Naive thymus-derived CD4-positive, alpha-beta T cell (primary cell): Measurements from ENCODE around the gene C1orf185. TPM values are rescaled to one million over a fixed set of nuclear protein-coding genes. Genes with fewer than 3 reads are reported as not detected.
"Not testable (repeated sequence)": the region's sequence is repeated elsewhere in the genome, so short reads cannot be mapped to it uniquely, and the experiment has no call there.

ENCODE experiments used
- ATAC-seq: fragments of 150-1000 bp; cut with Tn5 transposase; 2 replicates; pipeline ENCODE4 v1.10.0; 2021; ENCODE audit warnings: mild to moderate bottlenecking, moderate library complexity
- CTCF ChIA-PET: fragments of 350-600 bp; sonication (Branson Sonifier 250); formaldehyde crosslinking; loops from one replicate; lab custom pipeline; 2021; ENCODE audit warnings: antibody characterized with exemption; lab: Charles Lee
- POLR2A ChIA-PET: fragments of 350-600 bp; sonication (Branson Sonifier 250); formaldehyde crosslinking; loops from one replicate; lab custom pipeline; 2021; ENCODE audit warnings: antibody characterized with exemption, inconsistent platforms; lab: Charles Lee
- DNase-seq, 9 donors: peaks; one replicate each; pipeline versions ENCODE4 v3.0.0 to v3.0.0-alpha.2; 2020 to 2022; ENCODE audit warnings: mixed read lengths in 1 of 9
- H3K27ac ChIP-seq: one replicate; pipeline ENCODE4 v1.7.0; 2013; ENCODE audit warnings: mild to moderate bottlenecking, low read depth, low read length, moderate library complexity
- H3K27me3 ChIP-seq, 2 donors: one replicate each; pipeline ENCODE4 v1.7.0; 2013; ENCODE audit warnings: low read length in 2 of 2, mild to moderate bottlenecking in 2 of 2, moderate library complexity in 2 of 2; ENCODE audit not compliant: control insufficient read depth in 2 of 2, insufficient read depth in 2 of 2
- H3K36me3 ChIP-seq, 3 experiments: 1 replicate in 2 of 3; 2 replicates in 1 of 3; pipeline ENCODE4 v1.7.0; 2013; ENCODE audit warnings: low read length in 3 of 3, mild to moderate bottlenecking in 3 of 3, moderate library complexity in 1 of 3; ENCODE audit not compliant: insufficient read depth in 3 of 3, control insufficient read depth in 2 of 3
- H3K4me1 ChIP-seq, 2 donors: one replicate each; pipeline ENCODE4 v1.7.0; 2013; ENCODE audit warnings: low read length in 2 of 2, mild to moderate bottlenecking in 2 of 2, moderate library complexity in 1 of 2; ENCODE audit not compliant: control insufficient read depth in 2 of 2, insufficient read depth in 2 of 2
- H3K4me3 ChIP-seq: 2 replicates; pipeline ENCODE4 v1.7.0; 2013; ENCODE audit warnings: mild to moderate bottlenecking, low read length
- H3K9me3 ChIP-seq, 3 experiments: 1 replicate in 2 of 3; 2 replicates in 1 of 3; pipeline ENCODE4 v1.7.0; 2013; ENCODE audit warnings: low read length in 3 of 3; ENCODE audit not compliant: control insufficient read depth in 2 of 3
- H3K27ac Mint-ChIP-seq, 9 donors: one replicate each; pipeline ENCODE4 v1.8.0; 2020 to 2022; ENCODE audit warnings: mixed read lengths in 9 of 9, mild to moderate bottlenecking in 8 of 9, moderate library complexity in 5 of 9, inconsistent platforms in 2 of 9
- H3K27me3 Mint-ChIP-seq, 5 donors: one replicate each; pipeline ENCODE4 v1.8.0; 2021 to 2022; ENCODE audit warnings: mixed read lengths in 5 of 5, mild to moderate bottlenecking in 1 of 5
- H3K36me3 Mint-ChIP-seq, 5 donors: one replicate each; pipeline ENCODE4 v1.8.0; 2020 to 2022; ENCODE audit warnings: mixed read lengths in 5 of 5, mild to moderate bottlenecking in 3 of 5, inconsistent platforms in 1 of 5
- H3K4me1 Mint-ChIP-seq, 7 donors: one replicate each; pipeline ENCODE4 v1.8.0; 2020 to 2022; ENCODE audit warnings: mixed read lengths in 7 of 7, mild to moderate bottlenecking in 3 of 7, inconsistent platforms in 1 of 7
- H3K4me3 Mint-ChIP-seq, 10 donors: one replicate each; pipeline ENCODE4 v1.8.0; 2020 to 2022; ENCODE audit warnings: mild to moderate bottlenecking in 10 of 10, mixed read lengths in 10 of 10, moderate library complexity in 6 of 10, inconsistent platforms in 2 of 10
- H3K9me3 Mint-ChIP-seq, 11 donors: one replicate each; pipeline ENCODE4 v1.8.0; 2020 to 2022; ENCODE audit warnings: mixed read lengths in 11 of 11, mild to moderate bottlenecking in 4 of 11, inconsistent platforms in 1 of 11, moderate library complexity in 1 of 11
- intact Hi-C, 2 donors: fragments of 100-400 bp; cut with micrococcal nuclease; formaldehyde crosslinking; loops; one replicate each; pipeline ENCODE4 v1.15.1; 2023
- polyA plus RNA-seq, 2 donors: library from polyadenylated mRNA; unstranded; fragments of 300-500 nt; fragmentation: Illumina TruSeq; gene quantifications; one replicate each; pipeline ENCODE4 v1.2.3, GENCODE V29; 2021
- total RNA-seq, 6 experiments: library from RNA in 5 of 6; stranded (reverse) in 5 of 6; gene quantifications; 1 replicate in 5 of 6; 2 replicates in 1 of 6; pipeline ENCODE4 v1.2.3 and lab custom pipeline; 2021 to 2026

C1orf185 gene
- total and polyA plus RNA-seq, 7 experiments from 2014 or later: not detected

- Mint-ChIP-seq H3K27ac (no peak overlapping the region), H3K4me3 (no peak overlapping the region), H3K4me1 (peaks cover 0 to 15% (median 8%) of the 10 kb centered on the region in 7 donors), H3K9me3 (peaks cover 0 to 1% (median 0%) of the 10 kb centered on the region in 11 donors), H3K27me3 (peaks cover 0 to 17% (median 0%) of the 10 kb centered on the region in 5 donors), H3K36me3 (no peaks in the 10 kb centered on the region)
- POLR2A ChIA-PET: no interaction called here
- H3K27me3 ChIP-seq: no peaks in the 10 kb centered on the region
- no peaks in the 10 kb centered on the region for H3K36me3 ChIP-seq
- H3K4me1 ChIP-seq: no peaks in the 10 kb centered on the region
- H3K9me3 ChIP-seq: no peaks in the 10 kb centered on the region
- H3K27ac ChIP-seq: no peak overlapping the region
- no peak for ATAC-seq
- no peak overlapping the region for H3K4me3 ChIP-seq
- CTCF ChIA-PET: interaction anchor here (0.6 to 1.1 kb wide), 2 partner anchors 24 to 42 kb away, joined by 4 to 5 read pairs; no protein-coding TSS in a partner anchor
- intact Hi-C loops: no loop called here
- no peak for DNase-seq
Observed at GRCh38 chr1:51168936-51169335, 66.9 kb downstream of the C1orf185 start.

- Histone ChIP-seq H3K36me3 (no peaks in the 10 kb centered on the region), H3K27ac (no peak overlapping the region), H3K4me1 (no peaks in the 10 kb centered on the region), H3K4me3 (no peak overlapping the region), H3K9me3 (no peaks in the 10 kb centered on the region), H3K27me3 (no peaks in the 10 kb centered on the region)
- intact Hi-C loops: no loop called here
- ChIA-PET CTCF (no interaction called here), POLR2A (no interaction called here)
- no peak overlapping the region for H3K4me3 Mint-ChIP-seq
- H3K27ac Mint-ChIP-seq: no peak overlapping the region
- H3K4me1 Mint-ChIP-seq: peaks cover 0 to 15% (median 8%) of the 10 kb centered on the region in 7 donors
- peaks cover 0 to 1% (median 0%) of the 10 kb centered on the region in 11 donors for H3K9me3 Mint-ChIP-seq
- H3K36me3 Mint-ChIP-seq: no peaks in the 10 kb centered on the region
- peak; percentile 66 for ATAC-seq
- DNase-seq: no peak
- H3K27me3 Mint-ChIP-seq: peaks cover 6 to 27% (median 6%) of the 10 kb centered on the region in 5 donors
Observed at GRCh38 chr1:51170342-51170741, 68.3 kb downstream of the C1orf185 start.

- Mint-ChIP-seq H3K36me3 (no peaks in the 10 kb centered on the region), H3K27me3 (peaks cover 16 to 44% (median 19%) of the 10 kb centered on the region in 5 donors), H3K4me3 (peak overlapping the region in 6 of 10 donors; percentile 17 to 69 (median 56)), H3K27ac (peak overlapping the region in 1 of 9 donors; percentile 4), H3K4me1 (peaks cover 0 to 14% (median 12%) of the 10 kb centered on the region in 7 donors), H3K9me3 (peaks cover 0 to 1% (median 0%) of the 10 kb centered on the region in 11 donors)
- intact Hi-C loops: no loop called here
- POLR2A ChIA-PET: no interaction called here
- no peak overlapping the region for H3K4me3 ChIP-seq
- ATAC-seq: no peak
- no peaks in the 10 kb centered on the region for H3K9me3 ChIP-seq
- H3K27me3 ChIP-seq: no peaks in the 10 kb centered on the region
- CTCF ChIA-PET: no interaction called here
- no peaks in the 10 kb centered on the region for H3K36me3 ChIP-seq
- no peak overlapping the region for H3K27ac ChIP-seq
- H3K4me1 ChIP-seq: no peaks in the 10 kb centered on the region
- DNase-seq: no peak
Observed at GRCh38 chr1:51172811-51173210, 70.8 kb downstream of the C1orf185 start.

GRCh38 chr1:51175278-51175677 is 73.2 kb downstream of the C1orf185 start:
- no peak for DNase-seq
- peaks cover 23 to 50% (median 28%) of the 10 kb centered on the region in 5 donors for H3K27me3 Mint-ChIP-seq
- ChIA-PET POLR2A (no interaction called here), CTCF (interaction anchor here (1.6 kb wide), 1 partner anchor 14 kb away, joined by 3 read pairs; no protein-coding TSS in a partner anchor)
- peak; percentile 55 for ATAC-seq
- H3K36me3 ChIP-seq: no peaks in the 10 kb centered on the region
- no peaks in the 10 kb centered on the region for H3K4me1 ChIP-seq
- no peak overlapping the region for H3K4me3 ChIP-seq
- peaks cover 0 to 1% (median 0%) of the 10 kb centered on the region in 11 donors for H3K9me3 Mint-ChIP-seq
- peaks cover 0 to 3% of the 10 kb centered on the region in 2 donors for H3K27me3 ChIP-seq
- no peaks in the 10 kb centered on the region for H3K9me3 ChIP-seq
- no peak overlapping the region for H3K4me3 Mint-ChIP-seq
- H3K27ac Mint-ChIP-seq: no peak overlapping the region
- H3K36me3 Mint-ChIP-seq: peaks cover 0 to 4% (median 0%) of the 10 kb centered on the region in 5 donors
- H3K27ac ChIP-seq: no peak overlapping the region
- intact Hi-C loops: no loop called here
- H3K4me1 Mint-ChIP-seq: peaks cover 0 to 12% (median 7%) of the 10 kb centered on the region in 7 donors

GRCh38 chr1:51177988-51178387 is 76.0 kb downstream of the C1orf185 start:
- H3K4me1 ChIP-seq, H3K36me3 ChIP-seq, H3K27ac Mint-ChIP-seq, DNase-seq, H3K4me3 Mint-ChIP-seq, H3K9me3 Mint-ChIP-seq, intact Hi-C loops, H3K27me3 ChIP-seq, ATAC-seq, H3K36me3 Mint-ChIP-seq, H3K27ac ChIP-seq, H3K4me3 ChIP-seq, POLR2A ChIA-PET, H3K9me3 ChIP-seq: not testable (repeated sequence)
- CTCF ChIA-PET: interaction anchor here (1.3 kb wide), 1 partner anchor 14 kb away, joined by 3 read pairs; no protein-coding TSS in a partner anchor
- Mint-ChIP-seq H3K27me3 (peaks cover 30 to 51% (median 36%) of the 10 kb centered on the region in 5 donors), H3K4me1 (peaks cover 0 to 11% (median 6%) of the 10 kb centered on the region in 7 donors)

- peaks cover 0 to 11% (median 0%) of the 10 kb centered on the region in 5 donors for H3K27me3 Mint-ChIP-seq
- no peak for DNase-seq
- no peak overlapping the region for H3K27ac Mint-ChIP-seq
- no peaks in the 10 kb centered on the region for H3K9me3 ChIP-seq
- no peaks in the 10 kb centered on the region for H3K4me1 ChIP-seq
- H3K4me1 Mint-ChIP-seq: no peaks in the 10 kb centered on the region
- H3K4me3 ChIP-seq: no peak overlapping the region
- intact Hi-C loops: loop anchor here (2.0 to 5.0 kb wide), 4 partner anchors 49 to 819 kb away; partner anchors contain the start of gene RNF11 (in 1 of the 2)
- H3K9me3 Mint-ChIP-seq: no peaks in the 10 kb centered on the region
- ATAC-seq: no peak
- H3K36me3 Mint-ChIP-seq: no peaks in the 10 kb centered on the region
- ChIA-PET CTCF (interaction anchor here (0.6 to 6.5 kb wide), 8 partner anchors 10 to 413 kb away, joined by 3 to 86 read pairs (median 5); partner anchors contain the start of gene FAF1), POLR2A (interaction anchor here (0.5 to 1.6 kb wide), 2 partner anchors 259 to 505 kb away, joined by 3 to 4 read pairs; no protein-coding TSS in a partner anchor)
- H3K27me3 ChIP-seq: no peaks in the 10 kb centered on the region
- no peak overlapping the region for H3K4me3 Mint-ChIP-seq
- no peak overlapping the region for H3K27ac ChIP-seq
- H3K36me3 ChIP-seq: no peaks in the 10 kb centered on the region
Observed at GRCh38 chr1:51188230-51188629, 86.2 kb downstream of the C1orf185 start.
